Heart left ventricle (tissue), 16 donors: ENCODE data around the gene OR10G2. TPM values are rescaled to one million over a fixed set of nuclear protein-coding genes. Genes with fewer than 3 reads are reported as not detected.

ENCODE experiments used
- ATAC-seq, 4 donors: fragments of 200-7000 bp; cut with Tn5 transposase; one replicate each; pipeline ENCODE4 v1.9.1; 2020 to 2022; ENCODE audit warnings: moderate library complexity in 4 of 4, mild to moderate bottlenecking in 3 of 4, moderate number of reproducible peaks in 1 of 4
- DNase-seq, 5 donors: peaks; one replicate each; pipeline ENCODE4 v3.0.0-alpha.2; 2020
- H3K27ac ChIP-seq, 12 donors: fragments of 200-600 bp; sonication (generic) in 4 of 12; one replicate each; pipeline versions ENCODE4 v1.5.0 to v1.8.0; 2016 to 2022; ENCODE audit warnings: mild to moderate bottlenecking in 2 of 12
- H3K27me3 ChIP-seq, 9 donors: fragments of 200-600 bp; sonication (generic) in 2 of 9; one replicate each; pipeline versions ENCODE4 v1.5.1 to v1.8.0; 2016 to 2022; ENCODE audit warnings: mild to moderate bottlenecking in 3 of 9
- H3K36me3 ChIP-seq, 9 donors: fragments of 200-600 bp; sonication (generic) in 2 of 9; one replicate each; pipeline versions ENCODE4 v1.5.0 to v1.8.0; 2018 to 2022; ENCODE audit warnings: mild to moderate bottlenecking in 2 of 9
- H3K4me1 ChIP-seq, 12 donors: fragments of 200-600 bp; sonication (generic) in 4 of 12; one replicate each; pipeline versions ENCODE4 v1.5.0 to v1.8.0; 2016 to 2022; ENCODE audit warnings: mild to moderate bottlenecking in 3 of 12
- H3K4me3 ChIP-seq, 12 donors: fragments of 200-600 bp; sonication (generic) in 4 of 12; one replicate each; pipeline versions ENCODE4 v1.5.0 to v1.8.0; 2017 to 2022; ENCODE audit warnings: mild to moderate bottlenecking in 9 of 12, moderate library complexity in 4 of 12
- H3K9me3 ChIP-seq, 12 donors: fragments of 200-600 bp; sonication (generic) in 4 of 12; one replicate each; pipeline versions ENCODE4 v1.5.0 to v1.8.0; 2016 to 2022; ENCODE audit warnings: mild to moderate bottlenecking in 1 of 12
- CTCF ChIP-seq, 12 donors: fragments of 200-600 bp; sonication (generic) in 4 of 12; IDR thresholded peaks; one replicate each; pipeline versions ENCODE4 v1.5.0 to v1.8.0; 2018 to 2022; ENCODE audit warnings: antibody characterized with exemption in 12 of 12, mild to moderate bottlenecking in 5 of 12
- POLR2A ChIP-seq, 2 donors: fragments of 450-650 bp; IDR thresholded peaks; one replicate each; pipeline ENCODE4 v1.6.1; 2017; ENCODE audit warnings: antibody characterized with exemption in 2 of 2, mild to moderate bottlenecking in 2 of 2, moderate library complexity in 2 of 2
- WGBS, 4 donors: extraction: QIAGEN DNeasy Blood & Tissue Kit in 2 of 4; methylation state at CpG; one replicate each; pipeline versions ENCODE4 v1.1.5 to v1.1.7; 2013 to 2018; 5-methylcytosine and 5-hydroxymethylcytosine counted together
- intact Hi-C, 10 donors: fragments of 100-400 bp; cut with DNase I; formaldehyde crosslinking; loops; one replicate each; pipeline versions ENCODE4 v1.11.1 to v1.14.2; 2022
- polyA plus RNA-seq, 2 donors: library from polyadenylated mRNA; stranded (reverse); fragments of 200-250 nt; gene quantifications; one replicate each; pipeline ENCODE4 v1.2.3, GENCODE V29; 2013
- total RNA-seq, 9 donors: library from RNA; depleted of rRNA in 2 of 9; stranded (reverse); fragments of >200 nt in 2 of 9; fragmentation: NEBNext Ultra II Directional in 3 of 9; extraction: Animal tissue kit (Norgen Biotek cat#: 25700) in 3 of 9; gene quantifications; one replicate each; pipeline versions ENCODE4 v1.1.0 to v1.2.4, GENCODE V29; 2016 to 2023
- donor health status: ischemic (EF 13 %, LVEDD 7.1; RV severe dilation, severe dysfunction).
- donor health status: healthy with polysubstance abuse.
- donor health status: DM: no; HTN: yes; CAD: no.
- donor health status: DM: no; HTN: no; CAD: no.
- donor health status: ischemic (EF 25% LVEDD 6.9; RV normal size, moderate dysfunction).
- donor health status: ischemic (EF 25% LVEDD 5.7; RV mildly dilated, moderate dysfunction).
- donor health status: healthy.
- donor health status: DM: yes; HTN: yes; CAD: no.
- donor health status: ischemic (EF 35%, LVEDD 5.7; RV mildly dilated, moderate dysfunction).
- donor health status: nonischemic (EF 11% LVEDD 7.7; RV severe dilation, severe dysfunction).
- donor health status: DM: yes; HTN: yes; CAD: no.
- donor health status: PGD.
- donor health status: ischemic (EF 29% LVEDD 5.4; RV normal size, mild dysfunction).
- donor health status: nonischemic (EF 23%, LVEDD 6.1; RV moderate dilation, normal function).

Gene OR10G2
- total and polyA plus RNA-seq, 11 donors, result not detected

GRCh38 chr14:21656980-21657379 lies 22.2 kb upstream of the OR10G2 start:
- no peak overlapping the region for H3K27ac ChIP-seq
- peaks cover 0 to 2% (median 0%) of the 10 kb centered on the region in 12 donors for H3K4me1 ChIP-seq
- no peak for DNase-seq
- WGBS, 4 donors, result 62 to 94% (median 91%) methylated on average over 1 of the region's 1 CpG
- no peaks in the 10 kb centered on the region for H3K9me3 ChIP-seq
- TF ChIP-seq POLR2A (IDR thresholded peaks at IDR 0.05), result no peak
- TF ChIP-seq CTCF (IDR thresholded peaks at IDR 0.05), result no peak
- intact Hi-C loops, result no loop called here
- no peak for ATAC-seq
- no peaks in the 10 kb centered on the region for H3K27me3 ChIP-seq
- H3K4me3 ChIP-seq, result no peak overlapping the region
- no peaks in the 10 kb centered on the region for H3K36me3 ChIP-seq

GRCh38 chr14:21654215-21654614 lies 19.5 kb upstream of the OR10G2 start:
- Histone ChIP-seq H3K27ac (no peak overlapping the region), H3K9me3 (no peaks in the 10 kb centered on the region), H3K36me3 (no peaks in the 10 kb centered on the region), H3K27me3 (no peaks in the 10 kb centered on the region), H3K4me1 (peaks cover 0 to 3% (median 0%) of the 10 kb centered on the region in 12 donors), H3K4me3 (no peak overlapping the region)
- intact Hi-C loops, result no loop called here
- WGBS, 4 donors, result 89 to 96% (median 95%) methylated on average over 5 of the region's 5 CpGs
- DNase-seq (no peak), ATAC-seq (no peak)
- no peak for TF ChIP-seq CTCF (IDR thresholded peaks at IDR 0.05)
- TF ChIP-seq POLR2A (IDR thresholded peaks at IDR 0.05), result no peak

- Histone ChIP-seq H3K4me3 (no peak within 1 kb of the TSS), H3K4me1 (peaks cover 0 to 3% (median 0%) of the 10 kb centered on the region in 12 donors), H3K27me3 (no peaks in the 10 kb centered on the region), H3K27ac (no peak within 1 kb of the TSS), H3K9me3 (peaks cover 0 to 2% (median 0%) of the 10 kb centered on the region in 12 donors), H3K36me3 (no peaks in the 10 kb centered on the region)
- intact Hi-C loops, result no loop called here
- TF ChIP-seq POLR2A (IDR thresholded peaks at IDR 0.05), result no peak
- TF ChIP-seq CTCF (IDR thresholded peaks at IDR 0.05), result no peak
- 60 to 71% (median 65%) methylated on average over 2 of the region's 2 CpGs for WGBS, 4 donors
- DNase-seq (no peak), ATAC-seq (no peak)
Measured at GRCh38 chr14:21653331-21653885, 18.7 kb upstream of the OR10G2 start, which contains the start of gene OR4E2. TSS of gene OR4E2 (plus strand) at chr14:21653835. CDS start at chr14:21665083, 11,248 bp downstream.

- no peak overlapping the region for H3K4me3 ChIP-seq
- peaks cover 0 to 6% (median 0%) of the 10 kb centered on the region in 12 donors for H3K9me3 ChIP-seq
- DNase-seq, result peak in 2 of 5 donors; percentile 7 to 25
- WGBS, 4 donors, result 30 to 50% (median 40%) methylated on average over 1 of the region's 1 CpG
- no peaks in the 10 kb centered on the region for H3K27me3 ChIP-seq
- peaks cover 0 to 3% (median 0%) of the 10 kb centered on the region in 12 donors for H3K4me1 ChIP-seq
- intact Hi-C loops, result no loop called here
- TF ChIP-seq CTCF (IDR thresholded peaks at IDR 0.05), result no peak
- peak overlapping the region in 5 of 12 donors; percentile 3 to 40 (median 8) for H3K27ac ChIP-seq
- ATAC-seq, result peak in 3 of 4 donors; percentile 64 to 82 (median 71)
- H3K36me3 ChIP-seq, result no peaks in the 10 kb centered on the region
Measured at GRCh38 chr14:21652209-21652808, 17.6 kb upstream of the OR10G2 start.
